ENCODE measurements around the gene MXRA7.
"Not testable (repeated sequence)": the region's sequence is repeated elsewhere in the genome, so short reads cannot be mapped to it uniquely, and the experiment has no call there.

The MXRA7 gene

GRCh38 chr17:76714822-76715495 is 4.2 kb upstream of the MXRA7 start:
- DNase-seq, result peak; percentile 21

- no peak for DNase-seq
Observed at GRCh38 chr17:76714336-76714735, 3.6 kb upstream of the MXRA7 start.

GRCh38 chr17:76713765-76714164 is 3.0 kb upstream of the MXRA7 start:
- no peak for DNase-seq

GRCh38 chr17:76712321-76712720 is 1.6 kb upstream of the MXRA7 start:
- not testable (repeated sequence) for DNase-seq

GRCh38 chr17:76709951-76710862 is 558 bp downstream of the MXRA7 start:
- not testable (repeated sequence) for DNase-seq

GRCh38 chr17:76709077-76709950 is 1.5 kb downstream of the MXRA7 start:
- DNase-seq, result peak; percentile 29

GRCh38 chr17:76707985-76708807 is 2.6 kb downstream of the MXRA7 start:
- DNase-seq, result no peak

GRCh38 chr17:76706817-76707216 is 3.9 kb downstream of the MXRA7 start:
- no peak for DNase-seq

- DNase-seq, result no peak
Observed at GRCh38 chr17:76704805-76705204, 6.0 kb downstream of the MXRA7 start.

- no peak for DNase-seq
Observed at GRCh38 chr17:76702941-76703637, 7.7 kb downstream of the MXRA7 start.

- DNase-seq, result no peak
Observed at GRCh38 chr17:76702076-76702475, 8.7 kb downstream of the MXRA7 start.

GRCh38 chr17:76701471-76701967 is 9.2 kb downstream of the MXRA7 start:
- DNase-seq, result no peak

GRCh38 chr17:76700617-76701470 is 9.9 kb downstream of the MXRA7 start:
- DNase-seq, result no peak

GRCh38 chr17:76700270-76700616 is 10.5 kb downstream of the MXRA7 start:
- no peak for DNase-seq

GRCh38 chr17:76698466-76698977 is 12.2 kb downstream of the MXRA7 start:
- DNase-seq, result not testable (repeated sequence)

- DNase-seq, result no peak
Observed at GRCh38 chr17:76697702-76698465, 12.9 kb downstream of the MXRA7 start.

- no peak for DNase-seq
Observed at GRCh38 chr17:76696763-76697701, 13.7 kb downstream of the MXRA7 start.
